Activated CD8-positive, alpha-beta memory T cell treated with anti-CD3 and anti-CD28 coated beads for 24 hours (primary cell): ENCODE results near the gene TNRC6B.
"Not testable (repeated sequence)": the region's sequence is repeated elsewhere in the genome, so short reads cannot be mapped to it uniquely, and the experiment has no call there.

Experiments
- DNase-seq: peaks from one replicate; pipeline ENCODE4 v3.0.0-alpha.2; 2020

Gene TNRC6B

GRCh38 chr22:40177738-40178416 is at the start of gene TNRC6B:
TSS of gene TNRC6B (plus strand) at chr22:40177925. CDS start at chr22:40178136, 211 bp downstream.
- DNase-seq = peak; percentile 75

GRCh38 chr22:40128989-40129388 is 48.7 kb upstream of the TNRC6B start:
- DNase-seq = no peak

- no peak for DNase-seq
These were observed 40.6 kb upstream of the TNRC6B start for GRCh38 chr22:40137132-40137531.

- DNase-seq = no peak
These were observed 38.9 kb upstream of the TNRC6B start for GRCh38 chr22:40138866-40139265.

GRCh38 chr22:40147388-40148176 is 30.1 kb upstream of the TNRC6B start:
- DNase-seq = no peak

GRCh38 chr22:40153192-40153591 is 24.5 kb upstream of the TNRC6B start:
- DNase-seq = no peak

GRCh38 chr22:40153705-40154104 is 24.0 kb upstream of the TNRC6B start:
- DNase-seq = no peak

- no peak for DNase-seq
These were observed 21.7 kb upstream of the TNRC6B start for GRCh38 chr22:40156001-40156516.

- not testable (repeated sequence) for DNase-seq
These were observed 21.0 kb upstream of the TNRC6B start for GRCh38 chr22:40156682-40157081.

- DNase-seq = no peak
These were observed 20.3 kb upstream of the TNRC6B start for GRCh38 chr22:40157330-40157945.

- no peak for DNase-seq
These were observed 16.5 kb upstream of the TNRC6B start for GRCh38 chr22:40161194-40161593.

GRCh38 chr22:40165537-40165936 is 12.2 kb upstream of the TNRC6B start:
- not testable (repeated sequence) for DNase-seq

- peak; percentile 52 for DNase-seq
These were observed 2.0 kb upstream of the TNRC6B start for GRCh38 chr22:40175611-40176244.

GRCh38 chr22:40176921-40177737 is 596 bp upstream of the TNRC6B start:
- DNase-seq = peak; percentile 85

GRCh38 chr22:40178417-40179409 is 988 bp downstream of the TNRC6B start:
- DNase-seq = no peak

- DNase-seq = no peak
These were observed 1.8 kb downstream of the TNRC6B start for GRCh38 chr22:40179526-40179925.

- DNase-seq = no peak
These were observed 2.7 kb downstream of the TNRC6B start for GRCh38 chr22:40180403-40180802.

- no peak for DNase-seq
These were observed 3.6 kb downstream of the TNRC6B start for GRCh38 chr22:40181323-40181722.

GRCh38 chr22:40182231-40182835 is 4.6 kb downstream of the TNRC6B start:
- DNase-seq = no peak

GRCh38 chr22:40183029-40183581 is 5.4 kb downstream of the TNRC6B start:
- DNase-seq = no peak
